Measurements from ENCODE around the gene NUP58. TPM values are rescaled to one million over a fixed set of nuclear protein-coding genes. Genes with fewer than 3 reads are reported as not detected.
"Not testable (repeated sequence)": the region's sequence is repeated elsewhere in the genome, so short reads cannot be mapped to it uniquely, and the experiment has no call there.

Gene NUP58
- total RNA-seq, 1 experiment from 2014 or later = 101 TPM

DNA sequence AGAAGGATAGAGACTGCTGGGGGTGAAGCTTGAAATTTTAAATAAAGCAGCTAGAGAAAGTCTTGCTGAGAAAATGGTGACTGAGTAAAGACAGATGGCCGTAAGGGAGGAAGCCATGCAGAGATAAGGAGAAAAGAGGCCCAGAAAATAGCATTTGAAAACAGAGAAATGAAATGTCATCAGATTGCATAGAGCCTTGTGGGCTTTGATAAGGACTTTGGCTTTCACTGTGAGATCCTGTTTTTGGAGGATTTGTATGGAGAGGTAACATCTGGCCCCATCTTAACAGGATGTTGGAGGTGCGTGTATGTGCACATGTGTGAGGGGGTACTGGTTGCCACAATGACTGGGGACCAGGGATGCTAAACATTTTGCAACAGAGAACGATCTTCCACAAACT is 50.8 kb downstream of the NUP58 start:
- Histone ChIP-seq H3K4me1 (ENCODE audit: insufficient read depth, low read length, poor library complexity, severe bottlenecking) (no peaks in the 10 kb centered on the region), H3K27me3 (replicated peaks; ENCODE audit: insufficient read depth, low read depth, low read length, poor library complexity) (no peaks in the 10 kb centered on the region), H3K4me3 (ENCODE audit: low read depth, low read length, poor library complexity, severe bottlenecking) (no peak overlapping the region), H3K9me3 (ENCODE audit: low read depth, low read length, poor library complexity, severe bottlenecking) (no peaks in the 10 kb centered on the region), H3K36me3 (ENCODE audit: insufficient read depth, low read length, poor library complexity, severe bottlenecking) (no peaks in the 10 kb centered on the region), H3K27ac (ENCODE audit: low read depth, low read length, poor library complexity, severe bottlenecking) (no peak overlapping the region)
- POLR2A ChIA-PET (ENCODE audit: low non-redundant PET) = no interaction called here
- no peak for DNase-seq (ENCODE audit: low spot score)
- intact Hi-C loops (cut with micrococcal nuclease; ENCODE audit: unreplicated experiment) = no loop called here
- TF ChIP-seq, protein P1, sequence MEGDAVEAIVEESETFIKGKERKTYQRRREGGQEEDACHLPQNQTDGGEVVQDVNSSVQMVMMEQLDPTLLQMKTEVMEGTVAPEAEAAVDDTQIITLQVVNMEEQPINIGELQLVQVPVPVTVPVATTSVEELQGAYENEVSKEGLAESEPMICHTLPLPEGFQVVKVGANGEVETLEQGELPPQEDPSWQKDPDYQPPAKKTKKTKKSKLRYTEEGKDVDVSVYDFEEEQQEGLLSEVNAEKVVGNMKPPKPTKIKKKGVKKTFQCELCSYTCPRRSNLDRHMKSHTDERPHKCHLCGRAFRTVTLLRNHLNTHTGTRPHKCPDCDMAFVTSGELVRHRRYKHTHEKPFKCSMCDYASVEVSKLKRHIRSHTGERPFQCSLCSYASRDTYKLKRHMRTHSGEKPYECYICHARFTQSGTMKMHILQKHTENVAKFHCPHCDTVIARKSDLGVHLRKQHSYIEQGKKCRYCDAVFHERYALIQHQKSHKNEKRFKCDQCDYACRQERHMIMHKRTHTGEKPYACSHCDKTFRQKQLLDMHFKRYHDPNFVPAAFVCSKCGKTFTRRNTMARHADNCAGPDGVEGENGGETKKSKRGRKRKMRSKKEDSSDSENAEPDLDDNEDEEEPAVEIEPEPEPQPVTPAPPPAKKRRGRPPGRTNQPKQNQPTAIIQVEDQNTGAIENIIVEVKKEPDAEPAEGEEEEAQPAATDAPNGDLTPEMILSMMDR (conservative IDR thresholded peaks at IDR 0.05; ENCODE audit: low read depth, low read length) = no peak
- no peak for TF ChIP-seq EZH2 (IDR thresholded peaks at IDR 0.05; ENCODE audit: borderline replicate concordance, low read depth, low read length, poor library complexity, severe bottlenecking)
- CTCF ChIA-PET = no interaction called here
- BruUV-seq (replicated peaks) = no TSS peak

DNA sequence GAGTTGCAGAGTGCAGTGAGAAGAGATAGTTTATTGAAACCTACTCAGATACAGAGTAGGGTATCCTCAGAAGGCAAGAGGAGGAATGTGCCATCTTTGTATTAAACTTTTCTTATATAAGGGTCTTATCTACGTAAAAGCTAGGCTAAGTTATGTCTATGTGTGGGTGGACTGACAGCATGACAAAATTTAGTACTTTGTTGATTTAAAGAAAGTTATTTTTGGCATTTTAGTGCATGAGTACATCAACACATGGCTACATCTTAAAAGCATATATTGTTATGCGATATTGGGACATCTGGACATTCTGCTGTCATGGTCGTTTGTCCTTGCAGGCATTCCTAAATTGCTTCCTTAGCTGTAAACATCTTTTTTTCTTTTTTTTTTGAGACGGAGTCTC is 51.4 kb downstream of the NUP58 start:
- CTCF ChIA-PET = no interaction called here
- intact Hi-C loops (cut with micrococcal nuclease; ENCODE audit: unreplicated experiment) = no loop called here
- Histone ChIP-seq H3K27ac (ENCODE audit: low read depth, low read length, poor library complexity, severe bottlenecking) (no peak overlapping the region), H3K36me3 (ENCODE audit: insufficient read depth, low read length, poor library complexity, severe bottlenecking) (no peaks in the 10 kb centered on the region), H3K4me1 (ENCODE audit: insufficient read depth, low read length, poor library complexity, severe bottlenecking) (no peaks in the 10 kb centered on the region), H3K9me3 (ENCODE audit: low read depth, low read length, poor library complexity, severe bottlenecking) (no peaks in the 10 kb centered on the region), H3K4me3 (ENCODE audit: low read depth, low read length, poor library complexity, severe bottlenecking) (no peak overlapping the region), H3K27me3 (replicated peaks; ENCODE audit: insufficient read depth, low read depth, low read length, poor library complexity) (no peaks in the 10 kb centered on the region)
- POLR2A ChIA-PET (ENCODE audit: low non-redundant PET) = no interaction called here
- BruUV-seq (replicated peaks) = no TSS peak
- TF ChIP-seq EZH2 (IDR thresholded peaks at IDR 0.05; ENCODE audit: borderline replicate concordance, low read depth, low read length, poor library complexity, severe bottlenecking) = no peak
- DNase-seq (ENCODE audit: low spot score) = no peak

DNA sequence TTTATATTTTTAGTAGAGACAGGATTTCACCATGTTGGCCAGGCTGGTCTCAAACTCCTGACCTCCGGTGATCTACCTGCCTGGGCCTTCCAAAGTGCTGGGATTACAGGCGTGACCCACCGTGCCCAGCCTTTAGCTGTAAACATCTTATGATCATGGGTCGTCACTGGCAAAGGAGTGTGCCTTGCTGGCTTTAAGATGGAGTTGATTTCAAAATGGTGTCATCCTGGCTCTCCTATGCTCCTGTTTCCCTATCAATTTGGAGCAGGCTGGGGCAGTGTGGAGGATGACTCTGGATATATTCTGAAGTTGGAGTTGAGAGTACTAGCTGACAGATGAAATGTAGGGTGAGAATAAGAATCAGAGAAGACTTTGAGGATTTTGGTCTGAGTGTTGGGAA is 51.9 kb downstream of the NUP58 start:
- H3K4me3 ChIP-seq (ENCODE audit: low read depth, low read length, poor library complexity, severe bottlenecking) = no peak overlapping the region
- TF ChIP-seq, protein P1 (conservative IDR thresholded peaks at IDR 0.05; ENCODE audit: low read depth, low read length) = no peak
- no peak for TF ChIP-seq EZH2 (IDR thresholded peaks at IDR 0.05; ENCODE audit: borderline replicate concordance, low read depth, low read length, poor library complexity, severe bottlenecking)
- BruUV-seq (replicated peaks) = no TSS peak
- no peak for DNase-seq (ENCODE audit: low spot score)
- no peaks in the 10 kb centered on the region for H3K36me3 ChIP-seq (ENCODE audit: insufficient read depth, low read length, poor library complexity, severe bottlenecking)
- CTCF ChIA-PET = no interaction called here
- H3K27ac ChIP-seq (ENCODE audit: low read depth, low read length, poor library complexity, severe bottlenecking) = no peak overlapping the region
- intact Hi-C loops (cut with micrococcal nuclease; ENCODE audit: unreplicated experiment) = no loop called here
- H3K27me3 ChIP-seq (replicated peaks; ENCODE audit: insufficient read depth, low read depth, low read length, poor library complexity) = no peaks in the 10 kb centered on the region
- no peaks in the 10 kb centered on the region for H3K4me1 ChIP-seq (ENCODE audit: insufficient read depth, low read length, poor library complexity, severe bottlenecking)
- no peaks in the 10 kb centered on the region for H3K9me3 ChIP-seq (ENCODE audit: low read depth, low read length, poor library complexity, severe bottlenecking)
- POLR2A ChIA-PET (ENCODE audit: low non-redundant PET) = no interaction called here

DNA sequence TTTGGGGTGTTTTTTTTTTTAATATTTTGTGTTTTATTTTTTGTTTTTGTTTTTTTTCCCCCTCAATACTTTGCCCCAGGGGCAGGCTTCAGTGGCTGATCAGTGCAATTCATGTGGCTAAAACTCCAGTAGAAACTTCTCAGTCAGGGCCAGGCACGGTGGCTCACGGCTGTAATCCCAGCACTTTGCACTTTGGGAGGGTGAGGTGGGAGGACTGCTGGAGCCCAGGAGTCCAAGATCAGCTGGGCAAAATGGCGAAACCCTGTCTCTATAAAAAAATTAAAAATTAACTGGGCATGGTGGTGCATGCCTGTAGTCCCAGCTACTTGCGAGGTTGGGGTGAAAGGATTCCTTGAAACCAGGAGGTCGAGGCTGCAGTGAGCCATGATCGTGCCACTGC is 53.0 kb downstream of the NUP58 start:
- Histone ChIP-seq H3K4me1 (ENCODE audit: insufficient read depth, low read length, poor library complexity, severe bottlenecking) (no peaks in the 10 kb centered on the region), H3K4me3 (ENCODE audit: low read depth, low read length, poor library complexity, severe bottlenecking) (no peak overlapping the region), H3K27ac (ENCODE audit: low read depth, low read length, poor library complexity, severe bottlenecking) (no peak overlapping the region), H3K27me3 (replicated peaks; ENCODE audit: insufficient read depth, low read depth, low read length, poor library complexity) (no peaks in the 10 kb centered on the region), H3K36me3 (ENCODE audit: insufficient read depth, low read length, poor library complexity, severe bottlenecking) (no peaks in the 10 kb centered on the region), H3K9me3 (ENCODE audit: low read depth, low read length, poor library complexity, severe bottlenecking) (no peaks in the 10 kb centered on the region)
- no peak for DNase-seq (ENCODE audit: low spot score)
- TF ChIP-seq, protein P1 (conservative IDR thresholded peaks at IDR 0.05; ENCODE audit: low read depth, low read length) = no peak
- no peak for TF ChIP-seq EZH2 (IDR thresholded peaks at IDR 0.05; ENCODE audit: borderline replicate concordance, low read depth, low read length, poor library complexity, severe bottlenecking)
- BruUV-seq (replicated peaks) = no TSS peak
- intact Hi-C loops (cut with micrococcal nuclease; ENCODE audit: unreplicated experiment) = no loop called here
- CTCF ChIA-PET = no interaction called here
- POLR2A ChIA-PET (ENCODE audit: low non-redundant PET) = no interaction called here

DNA sequence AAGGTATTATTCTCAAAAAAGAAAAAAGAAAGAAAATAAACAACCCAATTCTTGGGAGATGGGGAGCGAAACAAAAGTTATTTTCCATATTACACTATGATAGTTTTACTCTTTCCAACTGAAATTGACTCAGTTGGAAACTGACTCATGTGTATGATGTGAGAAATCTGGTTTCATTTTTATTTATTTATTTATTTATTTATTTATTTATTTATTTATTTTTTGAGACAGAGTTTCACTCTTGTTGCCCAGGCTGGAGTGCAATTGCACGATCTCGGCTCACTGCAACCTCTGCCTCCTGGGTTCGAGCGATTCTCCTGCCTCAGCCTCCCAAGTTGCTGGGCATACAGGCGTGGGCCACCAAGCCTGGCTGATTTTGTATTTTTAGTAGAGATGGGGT is 59.0 kb downstream of the NUP58 start:
- DNase-seq (ENCODE audit: low spot score); CTCF ChIA-PET; H3K27me3 ChIP-seq (replicated peaks; ENCODE audit: insufficient read depth, low read depth, low read length, poor library complexity); POLR2A ChIA-PET (ENCODE audit: low non-redundant PET); H3K9me3 ChIP-seq (ENCODE audit: low read depth, low read length, poor library complexity, severe bottlenecking); H3K27ac ChIP-seq (ENCODE audit: low read depth, low read length, poor library complexity, severe bottlenecking); BruUV-seq (replicated peaks); intact Hi-C loops (cut with micrococcal nuclease; ENCODE audit: unreplicated experiment); H3K36me3 ChIP-seq (ENCODE audit: insufficient read depth, low read length, poor library complexity, severe bottlenecking); H3K4me3 ChIP-seq (ENCODE audit: low read depth, low read length, poor library complexity, severe bottlenecking); H3K4me1 ChIP-seq (ENCODE audit: insufficient read depth, low read length, poor library complexity, severe bottlenecking): not testable (repeated sequence)
